ENCODE measurements around the gene ELAVL3.
"Not testable (repeated sequence)": the region's sequence is repeated elsewhere in the genome, so short reads cannot be mapped to it uniquely, and the experiment has no call there.

Gene ELAVL3

DNA sequence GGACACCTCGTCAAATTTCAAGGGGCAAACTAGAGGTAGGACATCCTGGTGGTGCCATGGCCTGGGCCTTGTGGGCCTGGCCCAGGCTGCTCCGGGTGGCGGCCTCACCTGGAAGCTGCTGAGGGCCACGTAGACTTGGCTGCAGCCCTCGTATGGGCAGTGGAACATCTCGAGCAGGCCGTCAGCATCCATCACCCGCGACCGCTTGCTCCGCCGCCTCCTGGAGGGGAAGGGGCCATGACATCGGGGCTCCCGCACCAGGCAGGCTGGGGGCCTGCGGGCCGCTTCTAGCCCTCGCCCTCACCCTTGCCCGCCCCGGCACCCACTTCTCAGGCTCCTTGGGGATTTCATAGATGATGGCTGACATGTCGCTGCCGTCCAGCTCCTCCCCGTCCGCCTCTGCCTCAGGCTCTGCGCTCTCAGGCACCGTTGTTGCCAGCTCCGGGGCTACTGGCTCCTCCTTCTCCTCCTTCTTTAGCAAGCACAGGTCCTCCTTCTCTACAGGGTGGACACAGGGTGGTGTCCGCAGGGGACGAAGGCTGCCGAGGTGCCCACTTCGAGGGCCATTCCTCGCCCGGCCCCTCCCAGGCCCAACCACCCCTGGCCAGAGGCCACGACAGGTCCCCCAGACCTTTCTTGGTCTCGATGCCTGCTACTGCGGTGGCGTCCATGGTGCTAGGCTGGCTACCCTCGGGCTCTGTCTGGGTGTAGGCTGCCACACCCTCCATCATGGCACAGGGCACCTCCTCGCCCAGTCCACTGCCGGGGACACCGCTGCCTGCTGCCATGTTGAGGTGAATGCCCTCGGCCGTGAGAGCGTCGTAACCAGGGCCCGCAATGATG, 6.0 kb upstream of the ELAVL3 start:
- DNase-seq (ENCODE audit: low spot score): no peak

DNA sequence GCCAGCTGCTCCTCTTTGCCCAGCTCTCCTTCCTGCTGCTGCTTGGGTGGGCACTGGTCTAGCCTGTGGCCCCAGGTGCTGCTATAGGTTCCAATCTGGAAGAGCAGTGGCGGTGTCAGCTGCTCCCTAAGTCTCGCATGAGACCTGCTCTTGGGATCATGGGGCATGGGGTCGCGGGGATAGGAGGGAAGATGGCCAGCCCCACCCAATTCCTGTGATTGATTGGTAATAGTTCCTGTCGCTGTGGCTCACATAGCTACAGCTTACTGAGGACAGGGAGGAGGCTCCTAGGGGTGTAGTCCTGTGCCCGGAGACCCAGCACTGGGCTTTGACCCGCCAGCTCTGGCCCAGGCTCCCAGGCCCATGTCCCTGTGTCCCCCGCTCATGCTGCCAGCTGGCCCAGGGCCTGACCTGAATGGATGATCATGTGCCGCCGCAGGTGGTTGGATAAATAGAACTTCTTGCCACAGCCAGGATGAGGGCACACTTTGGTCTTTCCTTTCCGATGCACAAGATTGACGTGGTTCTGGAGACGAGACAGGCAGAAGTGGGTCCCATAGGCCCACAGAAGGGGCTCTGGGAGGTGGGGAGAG, 4.5 kb upstream of the ELAVL3 start:
- no peak for DNase-seq (ENCODE audit: low spot score)

DNA sequence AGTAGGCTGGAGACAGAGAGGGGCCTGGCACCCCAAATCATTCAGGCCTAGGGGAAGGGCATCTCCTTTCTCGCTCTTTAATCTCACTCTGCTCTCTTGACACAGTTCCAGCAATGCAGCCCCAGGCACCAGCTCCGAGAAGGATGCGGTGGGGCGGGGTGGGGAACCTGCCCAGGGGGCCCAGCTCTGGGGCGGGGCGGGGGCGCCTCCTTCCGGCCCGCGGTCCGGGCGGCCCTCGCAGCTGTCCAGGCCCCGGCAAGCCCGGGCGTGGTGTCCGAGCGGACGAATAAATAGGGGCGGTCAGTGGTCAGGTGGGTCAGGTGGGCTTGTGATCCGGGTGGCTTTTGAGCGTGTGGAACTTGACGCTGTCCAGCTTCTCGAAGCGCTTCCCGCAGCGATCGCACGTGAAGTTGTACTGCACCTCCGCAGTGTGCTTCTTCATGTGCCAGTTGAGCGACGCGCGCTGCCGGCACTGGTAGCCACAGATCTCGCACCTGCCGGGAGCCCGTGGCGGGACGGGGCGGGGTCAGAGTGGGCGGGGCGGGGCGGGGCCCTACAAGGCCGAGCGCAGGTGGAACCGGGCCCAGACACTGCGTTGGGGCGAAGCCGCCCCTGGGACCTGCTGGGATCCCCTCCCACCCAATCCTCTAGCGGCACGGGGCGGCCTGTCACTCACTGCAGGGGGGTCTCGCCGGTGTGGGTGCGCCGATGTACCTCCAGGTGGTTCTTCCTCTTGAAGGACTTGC, 2.7 kb upstream of the ELAVL3 start:
- no peak for DNase-seq (ENCODE audit: low spot score)

DNA sequence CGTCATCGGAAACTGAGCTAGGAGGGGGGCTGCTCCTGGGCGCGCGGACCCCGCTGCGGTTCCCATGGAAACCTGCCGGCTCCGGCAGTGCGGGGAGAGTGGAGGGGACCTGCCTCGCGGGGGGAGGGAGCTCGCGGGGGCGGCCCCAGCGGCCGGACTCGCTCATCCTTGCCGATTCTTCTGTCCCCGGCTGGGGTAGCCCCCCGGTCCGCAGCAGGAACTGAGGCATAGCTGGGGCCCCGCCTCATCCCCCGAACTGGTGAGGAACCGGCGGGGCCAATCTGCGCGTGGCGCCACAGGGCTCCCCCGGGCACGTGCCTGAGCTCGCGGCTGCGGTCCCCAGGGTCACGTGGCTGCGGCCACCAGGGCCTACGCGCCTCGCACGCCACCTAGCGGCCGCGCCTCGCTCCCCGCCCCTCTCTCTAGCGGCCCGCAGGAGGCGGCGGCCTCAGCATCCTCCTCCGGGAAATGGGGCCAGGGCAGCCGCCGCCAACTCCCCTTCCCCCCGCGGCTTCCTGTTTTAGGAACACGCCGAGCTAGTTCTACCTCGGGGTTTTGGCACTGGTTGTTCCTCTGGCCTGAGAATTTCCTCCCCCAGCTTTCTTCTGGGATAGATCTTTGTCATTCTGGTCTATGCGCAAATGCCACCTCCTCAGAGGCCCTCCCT, 1.7 kb upstream of the ELAVL3 start:
- DNase-seq (ENCODE audit: low spot score): peak; percentile 98

DNA sequence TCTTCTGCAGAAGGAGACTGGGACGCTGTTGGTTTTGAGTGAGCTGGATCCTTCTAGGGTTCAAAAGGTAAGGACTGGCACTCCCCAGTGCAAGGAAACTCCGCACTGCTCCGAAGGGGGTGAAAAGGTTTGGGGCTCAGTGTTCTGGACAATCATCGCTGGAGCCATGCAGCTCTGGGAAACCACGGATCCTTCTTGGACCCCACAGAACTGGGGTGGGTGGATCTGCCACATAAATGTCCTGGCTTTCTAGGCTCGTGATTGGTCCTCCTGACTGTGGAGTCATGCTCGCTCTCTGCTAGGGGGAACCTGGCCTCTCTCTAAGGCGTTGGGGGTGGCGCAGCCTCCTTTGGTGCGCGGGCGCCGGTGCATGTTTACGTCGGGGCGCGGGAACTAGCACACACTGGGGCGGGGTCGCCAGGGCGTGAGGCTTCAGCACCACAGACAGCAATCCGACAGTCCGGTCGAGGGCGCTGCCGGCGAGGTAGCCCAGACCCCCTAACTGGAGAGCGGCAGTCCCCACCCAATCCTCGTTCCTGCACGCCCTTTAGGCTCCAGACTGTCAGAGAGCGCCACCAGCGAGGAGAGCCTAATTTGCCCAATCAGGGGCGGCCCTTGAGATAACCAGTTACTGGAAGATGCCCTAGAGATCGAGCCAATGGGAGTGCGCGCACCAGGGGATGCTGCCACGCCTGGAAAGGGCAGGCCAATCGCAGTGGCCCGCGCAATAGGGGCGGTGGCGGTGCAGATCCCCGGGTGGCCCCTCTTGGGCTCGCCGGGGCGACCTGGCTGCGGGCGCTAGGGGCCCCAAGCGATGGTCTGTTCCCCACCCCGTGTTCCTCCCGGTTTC, 913 bp upstream of the ELAVL3 start:
- peak; percentile 94 for DNase-seq (ENCODE audit: low spot score)

DNA sequence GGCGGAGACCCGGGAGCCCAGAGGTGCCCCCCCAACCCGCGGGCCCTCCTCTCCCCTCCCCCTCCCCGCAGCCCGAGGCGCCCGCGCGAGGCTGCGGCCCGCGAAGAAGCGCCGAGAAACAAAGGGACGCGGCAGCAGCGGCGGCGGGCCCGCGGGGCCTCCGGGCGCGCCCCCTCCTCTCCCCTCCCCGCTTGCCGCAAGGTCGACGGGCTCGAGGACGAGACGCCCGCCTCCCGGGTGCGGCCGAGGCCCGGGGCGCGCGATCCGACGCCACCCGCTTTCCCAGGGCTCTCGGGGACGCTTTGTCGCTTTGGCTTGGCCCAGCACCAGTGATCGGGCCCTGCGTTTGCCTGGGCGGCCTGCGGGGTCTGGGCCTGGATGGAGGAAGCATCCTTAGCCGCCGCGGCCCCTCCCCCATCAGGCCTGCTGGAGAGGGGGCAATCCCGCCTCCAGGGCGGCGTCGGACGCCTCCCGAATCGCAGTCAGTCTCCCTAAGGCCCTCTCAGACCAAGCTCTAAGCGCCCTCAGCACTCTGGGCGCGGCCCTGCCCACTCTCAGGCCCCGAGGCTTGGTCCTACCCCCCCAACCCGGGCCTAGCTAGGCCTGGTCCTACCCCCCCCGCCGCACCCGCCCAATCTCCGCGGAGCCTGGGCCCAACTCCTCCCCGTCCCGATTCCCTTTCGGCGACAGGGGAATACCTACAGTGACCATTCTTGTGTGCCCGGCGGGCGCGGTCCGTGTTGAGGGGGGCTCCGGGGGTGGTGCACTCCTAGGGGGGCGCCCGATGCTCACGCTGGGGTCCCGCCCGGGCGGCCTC, 740 bp downstream of the ELAVL3 start:
- no peak for DNase-seq (ENCODE audit: low spot score)

DNA sequence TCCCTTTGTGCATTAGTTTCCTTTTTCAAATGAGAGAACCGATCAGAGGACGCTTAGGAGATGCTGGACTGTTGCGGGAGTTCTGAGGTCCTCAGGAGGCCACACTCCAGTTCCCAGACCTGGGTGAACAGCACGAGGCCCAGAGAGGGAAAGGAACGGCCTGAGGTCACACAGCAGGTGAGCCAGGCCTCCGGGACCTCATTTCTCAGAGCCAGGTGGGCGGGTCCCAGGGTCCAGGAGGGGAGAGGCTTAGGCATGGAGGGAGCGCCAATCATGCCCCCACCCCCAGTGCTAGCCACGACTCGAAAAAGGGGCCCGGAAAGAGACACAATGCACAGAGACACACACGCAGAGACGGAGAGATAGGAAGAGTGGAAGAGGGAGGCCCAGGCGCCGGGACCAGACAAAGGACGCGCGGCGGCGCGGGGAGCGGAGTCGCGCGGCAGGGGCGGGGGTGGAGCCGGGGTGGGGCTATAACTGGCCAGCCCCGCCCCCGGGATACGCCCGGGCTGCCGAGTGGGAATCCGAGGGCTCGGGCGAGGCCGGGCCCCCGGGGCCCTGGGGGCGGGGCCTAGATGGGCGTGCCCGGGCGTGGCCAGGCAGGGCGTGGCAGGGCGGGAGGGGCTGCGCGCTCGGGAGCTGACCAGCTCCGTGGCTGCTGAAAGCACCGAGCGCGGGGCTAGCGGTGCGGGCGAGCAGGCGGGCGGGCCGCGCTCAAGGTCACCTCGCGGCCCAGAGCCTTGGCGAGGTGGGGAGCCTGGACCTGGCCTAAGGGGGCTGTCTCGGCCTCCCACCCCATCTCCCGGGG, 1.6 kb downstream of the ELAVL3 start:
- peak; percentile 60 for DNase-seq (ENCODE audit: low spot score)

DNA sequence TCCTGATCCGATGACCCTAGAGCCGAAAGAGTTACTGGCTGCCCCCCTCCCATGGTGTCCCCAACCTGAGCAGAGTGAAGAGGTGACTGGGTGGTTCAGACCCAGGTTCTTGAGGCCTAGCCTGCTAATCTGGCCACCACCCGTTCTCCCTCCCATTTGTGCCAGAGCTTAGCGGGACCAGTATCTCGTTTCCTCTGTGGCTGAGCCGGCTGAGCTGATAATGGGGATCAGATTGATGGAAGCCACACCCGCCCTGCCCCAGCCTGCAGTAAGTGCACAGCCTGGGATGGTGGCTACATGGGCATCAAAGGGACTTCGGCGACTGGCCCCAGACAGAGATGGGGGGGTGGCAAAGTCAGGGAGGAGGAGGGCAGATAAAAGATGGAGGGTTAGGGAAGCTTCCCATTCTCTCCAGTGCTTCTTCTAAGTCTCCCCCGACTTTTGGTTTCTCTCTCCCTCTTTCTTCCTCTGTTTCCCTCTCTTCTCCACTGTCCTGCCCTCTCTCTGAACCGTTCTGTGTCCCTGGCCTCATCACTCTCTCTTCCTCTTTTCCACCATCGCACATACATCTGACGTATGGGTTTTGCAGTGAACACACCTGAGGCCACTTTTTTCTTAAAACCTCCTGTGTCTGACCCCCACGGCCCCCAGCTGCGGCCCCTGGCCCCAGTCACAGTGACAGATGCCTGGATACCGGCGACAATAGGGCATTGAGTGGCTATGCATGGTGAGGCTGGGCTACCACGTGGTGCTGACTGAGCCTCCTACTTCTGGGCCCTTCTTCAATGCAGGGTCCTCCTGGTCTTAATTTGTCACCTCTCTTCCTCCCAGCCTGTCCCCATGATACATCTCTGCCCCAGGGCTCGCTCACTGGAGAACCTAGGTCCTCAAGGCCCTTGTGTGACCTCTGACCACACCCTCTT, 2.4 kb downstream of the ELAVL3 start:
- DNase-seq (ENCODE audit: low spot score): no peak

DNA sequence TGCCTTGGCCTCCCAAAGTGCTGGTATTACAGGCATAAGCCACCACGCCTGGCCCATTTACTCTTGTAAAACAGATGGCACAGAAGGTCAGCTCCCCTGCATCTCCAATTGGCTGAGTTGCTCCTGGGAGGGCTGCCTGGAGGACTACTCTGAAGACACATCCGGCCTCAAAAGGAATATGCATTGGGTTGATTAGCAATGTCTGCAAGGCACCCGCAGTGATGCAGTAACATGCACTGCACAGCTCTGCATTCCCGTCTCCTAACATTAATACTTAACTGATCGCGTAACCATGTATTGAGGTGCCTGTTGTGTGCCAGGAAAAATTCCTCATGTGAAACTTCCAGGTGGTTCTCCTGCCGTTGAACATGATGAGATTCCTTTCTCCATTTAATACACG, 5.0 kb downstream of the ELAVL3 start:
- no peak for DNase-seq (ENCODE audit: low spot score)

DNA sequence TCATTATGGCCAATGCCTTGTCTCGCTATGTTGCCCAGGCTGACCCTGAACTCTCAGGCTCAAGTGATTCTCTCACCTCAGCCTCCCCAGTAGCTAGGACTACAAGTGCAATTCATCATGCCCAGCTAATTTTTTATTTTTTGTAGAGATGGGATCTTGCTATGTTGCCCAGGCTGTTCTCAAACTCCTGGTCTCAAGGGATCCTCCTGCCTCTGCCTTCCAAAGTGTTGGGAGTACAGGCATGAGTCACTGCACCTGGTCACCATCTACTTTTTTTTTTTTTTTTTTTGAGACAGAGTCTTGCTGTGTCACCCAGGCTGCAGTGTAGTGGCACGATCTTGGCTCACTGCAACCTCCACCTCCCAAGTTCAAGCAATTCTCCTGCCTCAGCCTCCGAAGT, 5.5 kb downstream of the ELAVL3 start:
- not testable (repeated sequence) for DNase-seq (ENCODE audit: low spot score)

DNA sequence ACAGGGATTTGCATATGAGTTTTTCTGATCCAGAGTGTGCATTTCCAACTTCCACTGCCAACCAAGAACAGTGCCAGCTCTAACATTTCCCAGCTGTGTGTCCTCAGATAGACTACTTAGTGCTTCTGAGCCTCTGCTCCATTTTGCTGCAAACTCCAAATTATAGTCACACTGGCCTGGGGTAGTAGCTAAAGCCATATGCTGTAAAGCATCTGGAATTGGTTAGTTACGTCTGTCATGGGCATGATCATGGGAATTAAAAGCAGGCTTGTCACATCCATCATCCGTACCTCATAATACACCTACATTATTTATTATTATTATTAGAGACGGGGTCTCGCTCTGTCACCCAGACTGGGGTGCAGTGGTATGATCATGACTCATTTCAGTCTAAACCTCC, 7.1 kb downstream of the ELAVL3 start:
- no peak for DNase-seq (ENCODE audit: low spot score)

DNA sequence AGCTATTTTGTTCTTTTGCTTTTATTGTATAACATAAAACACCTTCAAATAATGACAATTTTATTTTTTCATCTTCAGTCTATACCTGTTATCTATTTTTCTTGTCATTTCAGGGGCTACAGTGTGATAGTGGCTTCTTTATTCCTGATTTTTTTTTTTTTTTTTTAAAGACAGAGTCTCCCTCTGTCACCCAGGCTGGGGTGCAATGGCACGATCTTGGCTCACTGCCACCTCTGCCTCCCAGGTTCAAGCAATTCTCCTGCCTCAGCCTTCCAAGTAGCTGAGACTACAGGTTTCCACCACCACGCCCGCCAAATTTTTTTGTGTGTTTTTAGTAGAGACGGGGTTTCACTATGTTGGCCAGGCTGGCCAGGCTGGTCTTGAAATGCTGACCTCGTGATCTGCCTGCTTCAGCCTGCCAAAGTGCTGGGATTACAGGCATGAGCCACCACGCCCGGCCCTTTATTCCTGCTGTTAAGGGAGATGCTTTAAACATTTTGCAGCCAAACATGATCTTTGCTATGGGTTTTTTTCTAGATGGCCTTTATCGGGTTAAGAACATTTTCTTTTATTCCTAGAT, 12.5 kb downstream of the ELAVL3 start:
- not testable (repeated sequence) for DNase-seq (ENCODE audit: low spot score)

DNA sequence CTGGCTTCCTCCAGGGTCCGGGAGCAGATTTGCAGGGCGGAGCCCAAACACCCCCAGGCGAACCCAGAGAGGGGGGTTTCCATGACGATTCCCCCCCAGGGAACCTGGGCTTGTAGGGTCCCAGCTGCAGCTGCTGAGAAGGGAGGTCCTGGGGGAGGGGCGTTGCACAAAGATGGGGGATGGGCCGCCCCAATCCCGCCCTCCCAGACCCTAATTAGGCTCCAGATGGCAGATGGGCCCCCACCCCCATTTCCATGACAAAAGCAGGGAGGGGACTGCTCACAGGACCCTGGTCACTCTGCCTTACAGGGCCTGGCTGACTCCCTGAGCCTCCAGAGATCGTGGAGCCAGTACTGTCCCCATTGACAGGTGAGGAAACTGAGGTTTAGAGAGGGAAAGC, 15.2 kb downstream of the ELAVL3 start:
- no peak for DNase-seq (ENCODE audit: low spot score)

DNA sequence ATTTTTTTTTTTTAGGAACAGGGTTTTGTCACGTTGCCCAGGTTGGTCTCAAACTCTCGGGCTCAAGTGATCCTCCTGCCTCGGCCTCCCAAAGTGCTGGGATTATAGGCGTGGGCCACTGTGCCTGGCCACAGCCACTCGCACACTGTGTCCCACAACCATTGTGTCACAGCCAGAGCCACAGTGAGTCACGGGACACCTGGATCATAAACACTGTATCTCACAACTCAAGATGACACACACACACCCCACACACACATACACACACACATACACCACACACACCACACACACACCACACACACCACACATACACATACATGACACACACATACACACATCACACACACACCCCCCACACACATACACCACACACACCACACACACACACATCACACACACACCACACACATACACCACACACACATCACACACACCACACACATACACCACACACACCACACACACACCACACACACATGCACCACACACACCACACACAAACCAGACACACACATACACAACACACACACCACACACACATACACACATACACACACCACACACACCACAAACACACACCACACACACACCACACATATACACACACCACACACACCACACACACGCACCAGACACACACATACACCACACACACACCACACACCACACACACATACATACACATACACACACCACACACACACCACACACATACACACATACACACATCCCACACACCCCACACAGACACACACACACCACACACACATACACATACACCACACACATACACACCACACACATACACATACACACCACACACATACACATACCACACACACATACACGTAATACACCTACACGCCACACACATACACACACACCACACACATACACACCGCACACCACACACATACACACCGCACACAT, 16.2 kb downstream of the ELAVL3 start:
- DNase-seq (ENCODE audit: low spot score): no peak

DNA sequence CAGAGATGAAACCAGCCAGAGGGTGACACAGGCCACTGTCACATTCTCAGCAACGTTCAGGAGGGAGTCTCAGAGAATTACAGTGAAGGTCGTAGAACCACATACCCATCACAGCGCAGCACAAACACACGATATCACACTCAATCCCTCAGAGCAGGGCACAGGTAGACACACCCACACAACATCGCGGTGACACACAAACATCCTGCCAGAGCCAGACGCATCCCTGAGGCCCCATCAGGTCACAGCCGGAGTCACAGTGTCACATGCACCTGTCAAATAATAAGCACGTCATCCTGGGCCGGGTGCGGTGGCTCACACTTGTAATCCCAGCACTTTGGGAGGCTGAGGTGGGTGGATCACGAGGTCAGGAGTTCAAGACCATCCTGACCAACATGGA, 17.5 kb downstream of the ELAVL3 start:
- no peak for DNase-seq (ENCODE audit: low spot score)

DNA sequence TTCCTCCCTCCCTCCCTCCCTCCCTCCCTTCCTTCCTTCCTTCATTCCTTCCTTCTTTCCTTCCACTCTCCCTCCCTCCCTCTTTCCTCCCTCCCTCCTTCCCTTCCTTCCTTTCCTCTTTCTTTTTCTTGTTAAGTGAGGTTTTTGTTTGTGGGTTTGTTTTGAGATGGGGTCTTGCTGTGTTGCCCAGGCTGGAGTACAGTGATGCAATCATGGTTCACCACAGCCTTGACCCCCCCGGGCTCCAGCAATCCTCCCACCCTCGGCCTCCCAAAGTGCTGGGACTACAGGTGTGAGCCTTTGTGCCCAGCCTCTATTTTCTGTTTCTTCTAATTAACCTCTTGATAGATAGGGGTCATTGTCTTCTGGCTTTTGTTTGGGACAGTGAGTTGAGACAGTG, 19.4 kb downstream of the ELAVL3 start:
- DNase-seq (ENCODE audit: low spot score): no peak

DNA sequence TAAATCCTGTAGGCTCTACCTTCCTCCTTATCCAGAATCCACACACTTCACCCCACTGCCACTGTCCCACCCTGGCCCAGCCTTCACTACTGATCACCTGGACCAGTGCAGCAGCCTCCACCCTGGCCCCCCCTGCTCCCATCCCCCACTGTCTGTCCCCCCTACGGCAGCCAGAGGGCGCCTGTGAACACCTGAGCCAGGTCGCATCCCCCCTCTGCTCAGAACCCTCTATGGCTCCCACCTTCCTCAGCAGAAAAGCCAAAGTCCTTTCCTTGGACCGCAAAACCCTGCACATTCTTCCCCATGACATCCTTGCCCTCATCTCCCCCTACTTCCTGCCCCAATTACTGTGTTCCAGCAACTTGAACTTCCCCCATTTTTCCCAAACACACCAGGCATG, 20.6 kb downstream of the ELAVL3 start:
- no peak for DNase-seq (ENCODE audit: low spot score)
